ENCODE data around the gene TRERF1.
"Not testable (repeated sequence)": the region's sequence is repeated elsewhere in the genome, so short reads cannot be mapped to it uniquely, and the experiment has no call there.

Gene TRERF1

GRCh38 chr6:42451333-42452170, at the start of gene TRERF1:
TRERF1 (minus strand) TSS chr6:42451926; CDS start chr6:42269590, 182,336 bp downstream.
- peak within 1 kb of the TSS; percentile 44 for H3K27ac ChIP-seq (ENCODE audit: low read length)
- no peaks in the 10 kb centered on the region for H3K9me3 ChIP-seq (ENCODE audit: control insufficient read depth, low read depth, low read length)
- H3K36me3 ChIP-seq (ENCODE audit: control insufficient read depth, low read depth, low read length): peaks cover 3% of the 10 kb centered on the region
- no peaks in the 10 kb centered on the region for H3K27me3 ChIP-seq (ENCODE audit: control insufficient read depth, insufficient read depth, low read length)
- H3K9ac ChIP-seq (ENCODE audit: low read length): peak within 1 kb of the TSS; percentile 69
- H3K4me3 ChIP-seq (ENCODE audit: low read length): peak within 1 kb of the TSS; percentile 80
- H3K4me1 ChIP-seq (ENCODE audit: control insufficient read depth, low read depth, low read length): peaks cover 27% of the 10 kb centered on the region

- no peak overlapping the region for H3K9ac ChIP-seq (ENCODE audit: low read length)
- no peaks in the 10 kb centered on the region for H3K36me3 ChIP-seq (ENCODE audit: control insufficient read depth, low read depth, low read length)
- no peak overlapping the region for H3K27ac ChIP-seq (ENCODE audit: low read length)
- no peaks in the 10 kb centered on the region for H3K27me3 ChIP-seq (ENCODE audit: control insufficient read depth, insufficient read depth, low read length)
- no peaks in the 10 kb centered on the region for H3K9me3 ChIP-seq (ENCODE audit: control insufficient read depth, low read depth, low read length)
- no peaks in the 10 kb centered on the region for H3K4me1 ChIP-seq (ENCODE audit: control insufficient read depth, low read depth, low read length)
- no peak overlapping the region for H3K4me3 ChIP-seq (ENCODE audit: low read length)
Observed at GRCh38 chr6:42498473-42499128, 46.9 kb upstream of the TRERF1 start.

- H3K27me3 ChIP-seq (ENCODE audit: control insufficient read depth, insufficient read depth, low read length): no peaks in the 10 kb centered on the region
Observed at GRCh38 chr6:42493914-42494539, 42.3 kb upstream of the TRERF1 start.

GRCh38 chr6:42488129-42488528, 36.4 kb upstream of the TRERF1 start:
- H3K9me3 ChIP-seq (ENCODE audit: control insufficient read depth, low read depth, low read length): no peaks in the 10 kb centered on the region
- H3K4me1 ChIP-seq (ENCODE audit: control insufficient read depth, low read depth, low read length): no peaks in the 10 kb centered on the region
- H3K36me3 ChIP-seq (ENCODE audit: control insufficient read depth, low read depth, low read length): no peaks in the 10 kb centered on the region
- no peak overlapping the region for H3K27ac ChIP-seq (ENCODE audit: low read length)
- H3K4me3 ChIP-seq (ENCODE audit: low read length): no peak overlapping the region
- no peak overlapping the region for H3K9ac ChIP-seq (ENCODE audit: low read length)
- H3K27me3 ChIP-seq (ENCODE audit: control insufficient read depth, insufficient read depth, low read length): no peaks in the 10 kb centered on the region

More at GRCh38 chr6:42493914-42494539, 42.3 kb upstream of the TRERF1 start:
- H3K36me3 ChIP-seq (ENCODE audit: control insufficient read depth, low read depth, low read length): no peaks in the 10 kb centered on the region
- no peak overlapping the region for H3K27ac ChIP-seq (ENCODE audit: low read length)
- no peaks in the 10 kb centered on the region for H3K4me1 ChIP-seq (ENCODE audit: control insufficient read depth, low read depth, low read length)
- H3K9ac ChIP-seq (ENCODE audit: low read length): no peak overlapping the region
- H3K4me3 ChIP-seq (ENCODE audit: low read length): no peak overlapping the region
- H3K9me3 ChIP-seq (ENCODE audit: control insufficient read depth, low read depth, low read length): no peaks in the 10 kb centered on the region

GRCh38 chr6:42484261-42484660, 32.5 kb upstream of the TRERF1 start:
- no peak overlapping the region for H3K4me3 ChIP-seq (ENCODE audit: low read length)
- H3K9ac ChIP-seq (ENCODE audit: low read length): no peak overlapping the region
- H3K36me3 ChIP-seq (ENCODE audit: control insufficient read depth, low read depth, low read length): no peaks in the 10 kb centered on the region
- no peaks in the 10 kb centered on the region for H3K9me3 ChIP-seq (ENCODE audit: control insufficient read depth, low read depth, low read length)
- H3K4me1 ChIP-seq (ENCODE audit: control insufficient read depth, low read depth, low read length): no peaks in the 10 kb centered on the region
- H3K27me3 ChIP-seq (ENCODE audit: control insufficient read depth, insufficient read depth, low read length): no peaks in the 10 kb centered on the region
- no peak overlapping the region for H3K27ac ChIP-seq (ENCODE audit: low read length)

GRCh38 chr6:42482174-42482573, 30.4 kb upstream of the TRERF1 start:
- Histone ChIP-seq H3K27ac (ENCODE audit: low read length) (no peak overlapping the region), H3K36me3 (ENCODE audit: control insufficient read depth, low read depth, low read length) (no peaks in the 10 kb centered on the region), H3K4me3 (ENCODE audit: low read length) (no peak overlapping the region), H3K4me1 (ENCODE audit: control insufficient read depth, low read depth, low read length) (no peaks in the 10 kb centered on the region), H3K27me3 (ENCODE audit: control insufficient read depth, insufficient read depth, low read length) (no peaks in the 10 kb centered on the region), H3K9ac (ENCODE audit: low read length) (no peak overlapping the region), H3K9me3 (ENCODE audit: control insufficient read depth, low read depth, low read length) (no peaks in the 10 kb centered on the region)

GRCh38 chr6:42471714-42472113, 20.0 kb upstream of the TRERF1 start:
- H3K9me3 ChIP-seq (ENCODE audit: control insufficient read depth, low read depth, low read length): no peaks in the 10 kb centered on the region
- no peaks in the 10 kb centered on the region for H3K36me3 ChIP-seq (ENCODE audit: control insufficient read depth, low read depth, low read length)
- no peak overlapping the region for H3K4me3 ChIP-seq (ENCODE audit: low read length)
- no peaks in the 10 kb centered on the region for H3K4me1 ChIP-seq (ENCODE audit: control insufficient read depth, low read depth, low read length)
- H3K27ac ChIP-seq (ENCODE audit: low read length): no peak overlapping the region
- H3K27me3 ChIP-seq (ENCODE audit: control insufficient read depth, insufficient read depth, low read length): no peaks in the 10 kb centered on the region
- no peak overlapping the region for H3K9ac ChIP-seq (ENCODE audit: low read length)

- no peaks in the 10 kb centered on the region for H3K4me1 ChIP-seq (ENCODE audit: control insufficient read depth, low read depth, low read length)
- H3K27me3 ChIP-seq (ENCODE audit: control insufficient read depth, insufficient read depth, low read length): no peaks in the 10 kb centered on the region
- no peaks in the 10 kb centered on the region for H3K36me3 ChIP-seq (ENCODE audit: control insufficient read depth, low read depth, low read length)
- H3K9me3 ChIP-seq (ENCODE audit: control insufficient read depth, low read depth, low read length): no peaks in the 10 kb centered on the region
- no peak overlapping the region for H3K9ac ChIP-seq (ENCODE audit: low read length)
- no peak overlapping the region for H3K27ac ChIP-seq (ENCODE audit: low read length)
- no peak overlapping the region for H3K4me3 ChIP-seq (ENCODE audit: low read length)
Observed at GRCh38 chr6:42471142-42471541, 19.4 kb upstream of the TRERF1 start.

GRCh38 chr6:42468273-42468672, 16.5 kb upstream of the TRERF1 start:
- no peaks in the 10 kb centered on the region for H3K9me3 ChIP-seq (ENCODE audit: control insufficient read depth, low read depth, low read length)
- no peaks in the 10 kb centered on the region for H3K27me3 ChIP-seq (ENCODE audit: control insufficient read depth, insufficient read depth, low read length)
- no peaks in the 10 kb centered on the region for H3K4me1 ChIP-seq (ENCODE audit: control insufficient read depth, low read depth, low read length)
- no peak overlapping the region for H3K9ac ChIP-seq (ENCODE audit: low read length)
- no peaks in the 10 kb centered on the region for H3K36me3 ChIP-seq (ENCODE audit: control insufficient read depth, low read depth, low read length)
- no peak overlapping the region for H3K4me3 ChIP-seq (ENCODE audit: low read length)
- H3K27ac ChIP-seq (ENCODE audit: low read length): no peak overlapping the region

GRCh38 chr6:42467651-42468050, 15.9 kb upstream of the TRERF1 start:
- H3K27ac ChIP-seq (ENCODE audit: low read length): no peak overlapping the region
- no peak overlapping the region for H3K4me3 ChIP-seq (ENCODE audit: low read length)
- H3K4me1 ChIP-seq (ENCODE audit: control insufficient read depth, low read depth, low read length): no peaks in the 10 kb centered on the region
- H3K36me3 ChIP-seq (ENCODE audit: control insufficient read depth, low read depth, low read length): no peaks in the 10 kb centered on the region
- no peaks in the 10 kb centered on the region for H3K27me3 ChIP-seq (ENCODE audit: control insufficient read depth, insufficient read depth, low read length)
- no peaks in the 10 kb centered on the region for H3K9me3 ChIP-seq (ENCODE audit: control insufficient read depth, low read depth, low read length)
- no peak overlapping the region for H3K9ac ChIP-seq (ENCODE audit: low read length)

- not testable (repeated sequence) for H3K9me3 ChIP-seq (ENCODE audit: control insufficient read depth, low read depth, low read length); H3K27me3 ChIP-seq (ENCODE audit: control insufficient read depth, insufficient read depth, low read length); H3K9ac ChIP-seq (ENCODE audit: low read length); H3K4me3 ChIP-seq (ENCODE audit: low read length); H3K4me1 ChIP-seq (ENCODE audit: control insufficient read depth, low read depth, low read length); H3K27ac ChIP-seq (ENCODE audit: low read length); H3K36me3 ChIP-seq (ENCODE audit: control insufficient read depth, low read depth, low read length)
Observed at GRCh38 chr6:42466470-42466869, 14.7 kb upstream of the TRERF1 start.

All from iPS-18a (cell line).